Measurements from ENCODE around the gene ADARB2. TPM values are rescaled to one million over a fixed set of nuclear protein-coding genes. Genes with fewer than 3 reads are reported as not detected.

The ADARB2 gene
- total and polyA plus RNA-seq, 5 donors from 2014 or later, result 0.27 to 2.9 (median 0.69) TPM; not detected in 1

GRCh38 chr10:1549591-1550290 is 187.6 kb downstream of the ADARB2 start:
- Mint-ChIP-seq H3K36me3 (no peaks in the 10 kb centered on the region), H3K27ac (no peak overlapping the region), H3K9me3 (no peaks in the 10 kb centered on the region), H3K4me3 (no peak overlapping the region), H3K27me3 (no peaks in the 10 kb centered on the region), H3K4me1 (no peaks in the 10 kb centered on the region)
- Histone ChIP-seq H3K4me1 (ENCODE audit: control insufficient read depth, insufficient read depth, low read length, poor library complexity, severe bottlenecking) (no peaks in the 10 kb centered on the region), H3K27me3 (ENCODE audit: control insufficient read depth, insufficient read depth, low read length) (no peaks in the 10 kb centered on the region), H3K27ac (ENCODE audit: insufficient read depth, low read length, poor library complexity, severe bottlenecking) (no peak overlapping the region), H3K9me3 (ENCODE audit: control insufficient read depth in 2 of 2, low read length in 2 of 2) (no peaks in the 10 kb centered on the region), H3K36me3 (ENCODE audit: control insufficient read depth, insufficient read depth, low read length) (no peaks in the 10 kb centered on the region), H3K4me3 (ENCODE audit: low read depth, low read length) (no peak overlapping the region)
- ATAC-seq (ENCODE audit: low read depth in 2 of 2) (no peak), DNase-seq (no peak)

GRCh38 chr10:1548596-1548995 is 188.7 kb downstream of the ADARB2 start:
- no peak for DNase-seq
- no peaks in the 10 kb centered on the region for H3K9me3 Mint-ChIP-seq
- no peak overlapping the region for H3K4me3 Mint-ChIP-seq
- Histone ChIP-seq H3K36me3 (ENCODE audit: control insufficient read depth, insufficient read depth, low read length) (no peaks in the 10 kb centered on the region), H3K4me3 (ENCODE audit: low read depth, low read length) (no peak overlapping the region), H3K9me3 (ENCODE audit: control insufficient read depth in 2 of 2, low read length in 2 of 2) (no peaks in the 10 kb centered on the region), H3K27me3 (ENCODE audit: control insufficient read depth, insufficient read depth, low read length) (no peaks in the 10 kb centered on the region), H3K4me1 (ENCODE audit: control insufficient read depth, insufficient read depth, low read length, poor library complexity, severe bottlenecking) (no peaks in the 10 kb centered on the region), H3K27ac (ENCODE audit: insufficient read depth, low read length, poor library complexity, severe bottlenecking) (no peak overlapping the region)
- no peak overlapping the region for H3K27ac Mint-ChIP-seq
- H3K36me3 Mint-ChIP-seq, result no peaks in the 10 kb centered on the region
- no peak for ATAC-seq (ENCODE audit: low read depth in 2 of 2)
- no peaks in the 10 kb centered on the region for H3K4me1 Mint-ChIP-seq
- no peaks in the 10 kb centered on the region for H3K27me3 Mint-ChIP-seq

- no peak for ATAC-seq (ENCODE audit: low read depth in 2 of 2)
- no peaks in the 10 kb centered on the region for H3K4me1 Mint-ChIP-seq
- H3K4me3 Mint-ChIP-seq, result no peak overlapping the region
These were observed 189.2 kb downstream of the ADARB2 start for GRCh38 chr10:1548146-1548545.

GRCh38 chr10:1546431-1547110 is 190.8 kb downstream of the ADARB2 start:
- Mint-ChIP-seq H3K36me3 (no peaks in the 10 kb centered on the region), H3K4me1 (no peaks in the 10 kb centered on the region), H3K4me3 (no peak overlapping the region), H3K9me3 (no peaks in the 10 kb centered on the region), H3K27ac (no peak overlapping the region), H3K27me3 (no peaks in the 10 kb centered on the region)
- DNase-seq (no peak), ATAC-seq (ENCODE audit: low read depth in 2 of 2) (no peak)
- Histone ChIP-seq H3K27me3 (ENCODE audit: control insufficient read depth, insufficient read depth, low read length) (no peaks in the 10 kb centered on the region), H3K9me3 (ENCODE audit: control insufficient read depth in 2 of 2, low read length in 2 of 2) (no peaks in the 10 kb centered on the region), H3K36me3 (ENCODE audit: control insufficient read depth, insufficient read depth, low read length) (no peaks in the 10 kb centered on the region), H3K27ac (ENCODE audit: insufficient read depth, low read length, poor library complexity, severe bottlenecking) (no peak overlapping the region), H3K4me1 (ENCODE audit: control insufficient read depth, insufficient read depth, low read length, poor library complexity, severe bottlenecking) (no peaks in the 10 kb centered on the region), H3K4me3 (ENCODE audit: low read depth, low read length) (no peak overlapping the region)

More at GRCh38 chr10:1548146-1548545, 189.2 kb downstream of the ADARB2 start:
- no peaks in the 10 kb centered on the region for H3K9me3 Mint-ChIP-seq
- no peaks in the 10 kb centered on the region for H3K36me3 Mint-ChIP-seq
- no peaks in the 10 kb centered on the region for H3K27me3 ChIP-seq (ENCODE audit: control insufficient read depth, insufficient read depth, low read length)
- H3K27ac ChIP-seq (ENCODE audit: insufficient read depth, low read length, poor library complexity, severe bottlenecking), result no peak overlapping the region
- DNase-seq, result no peak
- no peaks in the 10 kb centered on the region for H3K27me3 Mint-ChIP-seq
- no peaks in the 10 kb centered on the region for H3K36me3 ChIP-seq (ENCODE audit: control insufficient read depth, insufficient read depth, low read length)
- H3K9me3 ChIP-seq (ENCODE audit: control insufficient read depth in 2 of 2, low read length in 2 of 2), result no peaks in the 10 kb centered on the region
- H3K4me3 ChIP-seq (ENCODE audit: low read depth, low read length), result no peak overlapping the region
- no peaks in the 10 kb centered on the region for H3K4me1 ChIP-seq (ENCODE audit: control insufficient read depth, insufficient read depth, low read length, poor library complexity, severe bottlenecking)
- H3K27ac Mint-ChIP-seq, result no peak overlapping the region

GRCh38 chr10:1545524-1545923 is 191.8 kb downstream of the ADARB2 start:
- no peak overlapping the region for H3K4me3 Mint-ChIP-seq
- no peak for ATAC-seq (ENCODE audit: low read depth in 2 of 2)

GRCh38 chr10:1544929-1545328 is 192.4 kb downstream of the ADARB2 start:
- Histone ChIP-seq H3K4me1 (ENCODE audit: control insufficient read depth, insufficient read depth, low read length, poor library complexity, severe bottlenecking) (no peaks in the 10 kb centered on the region), H3K9me3 (ENCODE audit: control insufficient read depth in 2 of 2, low read length in 2 of 2) (no peaks in the 10 kb centered on the region), H3K4me3 (ENCODE audit: low read depth, low read length) (no peak overlapping the region), H3K27me3 (ENCODE audit: control insufficient read depth, insufficient read depth, low read length) (no peaks in the 10 kb centered on the region), H3K36me3 (ENCODE audit: control insufficient read depth, insufficient read depth, low read length) (no peaks in the 10 kb centered on the region), H3K27ac (ENCODE audit: insufficient read depth, low read length, poor library complexity, severe bottlenecking) (no peak overlapping the region)
- no peak for DNase-seq
- no peak overlapping the region for H3K27ac Mint-ChIP-seq
- no peaks in the 10 kb centered on the region for H3K4me1 Mint-ChIP-seq
- H3K36me3 Mint-ChIP-seq, result no peaks in the 10 kb centered on the region
- no peaks in the 10 kb centered on the region for H3K9me3 Mint-ChIP-seq
- ATAC-seq (ENCODE audit: low read depth in 2 of 2), result no peak
- no peaks in the 10 kb centered on the region for H3K27me3 Mint-ChIP-seq
- H3K4me3 Mint-ChIP-seq, result no peak overlapping the region

More at GRCh38 chr10:1545524-1545923, 191.8 kb downstream of the ADARB2 start:
- DNase-seq, result no peak
- Histone ChIP-seq H3K4me3 (ENCODE audit: low read depth, low read length) (no peak overlapping the region), H3K36me3 (ENCODE audit: control insufficient read depth, insufficient read depth, low read length) (no peaks in the 10 kb centered on the region), H3K4me1 (ENCODE audit: control insufficient read depth, insufficient read depth, low read length, poor library complexity, severe bottlenecking) (no peaks in the 10 kb centered on the region), H3K27me3 (ENCODE audit: control insufficient read depth, insufficient read depth, low read length) (no peaks in the 10 kb centered on the region), H3K9me3 (ENCODE audit: control insufficient read depth in 2 of 2, low read length in 2 of 2) (no peaks in the 10 kb centered on the region), H3K27ac (ENCODE audit: insufficient read depth, low read length, poor library complexity, severe bottlenecking) (no peak overlapping the region)
- H3K36me3 Mint-ChIP-seq, result no peaks in the 10 kb centered on the region
- no peaks in the 10 kb centered on the region for H3K9me3 Mint-ChIP-seq
- H3K27ac Mint-ChIP-seq, result no peak overlapping the region
- H3K27me3 Mint-ChIP-seq, result no peaks in the 10 kb centered on the region
- no peaks in the 10 kb centered on the region for H3K4me1 Mint-ChIP-seq

- Mint-ChIP-seq H3K4me1 (no peaks in the 10 kb centered on the region), H3K4me3 (no peak overlapping the region), H3K36me3 (no peaks in the 10 kb centered on the region), H3K27ac (no peak overlapping the region), H3K27me3 (no peaks in the 10 kb centered on the region), H3K9me3 (peaks cover 0 to under 1% (median 0%) of the 10 kb centered on the region in 7 donors)
- no peak overlapping the region for H3K27ac ChIP-seq (ENCODE audit: insufficient read depth, low read length, poor library complexity, severe bottlenecking)
- no peaks in the 10 kb centered on the region for H3K4me1 ChIP-seq (ENCODE audit: control insufficient read depth, insufficient read depth, low read length, poor library complexity, severe bottlenecking)
- ATAC-seq (ENCODE audit: low read depth in 2 of 2) (no peak), DNase-seq (no peak)
- H3K9me3 ChIP-seq (ENCODE audit: control insufficient read depth in 2 of 2, low read length in 2 of 2), result no peaks in the 10 kb centered on the region
- no peaks in the 10 kb centered on the region for H3K27me3 ChIP-seq (ENCODE audit: control insufficient read depth, insufficient read depth, low read length)
- H3K36me3 ChIP-seq (ENCODE audit: control insufficient read depth, insufficient read depth, low read length), result no peaks in the 10 kb centered on the region
- no peak overlapping the region for H3K4me3 ChIP-seq (ENCODE audit: low read depth, low read length)
These were observed 193.1 kb downstream of the ADARB2 start for GRCh38 chr10:1544209-1544673.

GRCh38 chr10:1543596-1543995 is 193.7 kb downstream of the ADARB2 start:
- Mint-ChIP-seq H3K4me3 (no peak overlapping the region), H3K36me3 (no peaks in the 10 kb centered on the region), H3K27me3 (no peaks in the 10 kb centered on the region), H3K4me1 (no peaks in the 10 kb centered on the region), H3K9me3 (peaks cover 0 to 2% (median 0%) of the 10 kb centered on the region in 7 donors), H3K27ac (no peak overlapping the region)
- Histone ChIP-seq H3K4me3 (ENCODE audit: low read depth, low read length) (no peak overlapping the region), H3K36me3 (ENCODE audit: control insufficient read depth, insufficient read depth, low read length) (no peaks in the 10 kb centered on the region), H3K4me1 (ENCODE audit: control insufficient read depth, insufficient read depth, low read length, poor library complexity, severe bottlenecking) (no peaks in the 10 kb centered on the region), H3K27me3 (ENCODE audit: control insufficient read depth, insufficient read depth, low read length) (no peaks in the 10 kb centered on the region), H3K9me3 (ENCODE audit: control insufficient read depth in 2 of 2, low read length in 2 of 2) (no peaks in the 10 kb centered on the region), H3K27ac (ENCODE audit: insufficient read depth, low read length, poor library complexity, severe bottlenecking) (no peak overlapping the region)
- no peak for ATAC-seq (ENCODE audit: low read depth in 2 of 2)
- DNase-seq, result no peak
